Hematopoietic multipotent progenitor cell treated with erythropoietin and hydrocortisone succinate and interleukin-3 and kit ligand, for 17 days (in vitro differentiated cells): ENCODE results near the gene PTPRM.

Source experiments
- DNase-seq: peaks from one replicate; pipeline ENCODE4 v3.0.0-alpha.2; 2015; ENCODE audit warnings: low spot score

The PTPRM gene

GRCh38 chr18:7757175-7757574 lies 190.1 kb downstream of the PTPRM start:
- no peak for DNase-seq

GRCh38 chr18:7758764-7759163 lies 191.6 kb downstream of the PTPRM start:
- DNase-seq: no peak

GRCh38 chr18:7760967-7761948 lies 194.1 kb downstream of the PTPRM start:
- DNase-seq: no peak

- no peak for DNase-seq
Measured at GRCh38 chr18:7764405-7764804, 197.3 kb downstream of the PTPRM start.

- no peak for DNase-seq
Measured at GRCh38 chr18:7766346-7766745, 199.2 kb downstream of the PTPRM start.

- no peak for DNase-seq
Measured at GRCh38 chr18:7766817-7767216, 199.7 kb downstream of the PTPRM start.

GRCh38 chr18:7770908-7771307 lies 203.8 kb downstream of the PTPRM start:
- DNase-seq: no peak

- DNase-seq: no peak
Measured at GRCh38 chr18:7772510-7772888, 205.4 kb downstream of the PTPRM start.

- DNase-seq: no peak
Measured at GRCh38 chr18:7772951-7773350, 205.8 kb downstream of the PTPRM start.

- DNase-seq: no peak
Measured at GRCh38 chr18:7775128-7775527, 208.0 kb downstream of the PTPRM start.

GRCh38 chr18:7775843-7776242 lies 208.7 kb downstream of the PTPRM start:
- no peak for DNase-seq

GRCh38 chr18:7778181-7778580 lies 211.1 kb downstream of the PTPRM start:
- DNase-seq: no peak

- no peak for DNase-seq
Measured at GRCh38 chr18:7779211-7779610, 212.1 kb downstream of the PTPRM start.

GRCh38 chr18:7784171-7784570 lies 217.1 kb downstream of the PTPRM start:
- no peak for DNase-seq

GRCh38 chr18:7786569-7786968 lies 219.5 kb downstream of the PTPRM start:
- DNase-seq: no peak

- no peak for DNase-seq
Measured at GRCh38 chr18:7787339-7787738, 220.2 kb downstream of the PTPRM start.

- DNase-seq: no peak
Measured at GRCh38 chr18:7789856-7790552, 222.9 kb downstream of the PTPRM start.

GRCh38 chr18:7793100-7793499 lies 226.0 kb downstream of the PTPRM start:
- DNase-seq: no peak

GRCh38 chr18:7803956-7804469 lies 236.9 kb downstream of the PTPRM start:
- DNase-seq: no peak

GRCh38 chr18:7805096-7805495 lies 238.0 kb downstream of the PTPRM start:
- no peak for DNase-seq

GRCh38 chr18:7805880-7806279 lies 238.8 kb downstream of the PTPRM start:
- DNase-seq: no peak

- no peak for DNase-seq
Measured at GRCh38 chr18:7807936-7808453, 240.9 kb downstream of the PTPRM start.

- no peak for DNase-seq
Measured at GRCh38 chr18:7808992-7809391, 241.9 kb downstream of the PTPRM start.
